ENCODE data around the gene PIEZO1. TPM values are rescaled to one million over a fixed set of nuclear protein-coding genes. Genes with fewer than 3 reads are reported as not detected.

Gene PIEZO1
- polyA plus RNA-seq, 1 of the 3 experiments (the other 2 are of a cell fraction): 184 TPM

DNA sequence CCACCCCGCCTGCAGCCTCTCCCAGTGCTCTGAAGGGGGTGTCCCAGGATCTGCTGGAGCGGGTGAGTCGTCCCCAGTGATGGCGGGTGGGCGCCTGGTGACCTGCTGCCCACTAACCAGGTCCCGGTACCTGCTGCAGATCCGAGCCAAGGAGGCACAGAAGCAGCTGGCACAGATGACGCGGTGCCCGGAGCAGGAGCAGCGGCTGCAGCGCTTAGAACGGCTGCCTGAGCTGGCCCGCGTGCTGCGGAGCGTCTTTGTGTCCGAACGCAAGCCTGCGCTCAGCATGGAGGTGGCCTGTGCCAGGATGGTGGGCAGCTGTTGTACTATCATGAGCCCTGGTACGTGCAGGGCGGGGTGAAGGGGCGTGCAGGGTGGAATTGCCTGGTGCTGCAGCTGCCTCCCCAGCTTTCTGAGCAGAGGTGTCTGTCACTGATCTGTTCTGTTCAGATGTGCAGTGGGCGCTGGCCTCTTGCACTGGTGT lies 22.2 kb upstream of the PIEZO1 start (continued):
- TF ChIP-seq, protein P1, sequence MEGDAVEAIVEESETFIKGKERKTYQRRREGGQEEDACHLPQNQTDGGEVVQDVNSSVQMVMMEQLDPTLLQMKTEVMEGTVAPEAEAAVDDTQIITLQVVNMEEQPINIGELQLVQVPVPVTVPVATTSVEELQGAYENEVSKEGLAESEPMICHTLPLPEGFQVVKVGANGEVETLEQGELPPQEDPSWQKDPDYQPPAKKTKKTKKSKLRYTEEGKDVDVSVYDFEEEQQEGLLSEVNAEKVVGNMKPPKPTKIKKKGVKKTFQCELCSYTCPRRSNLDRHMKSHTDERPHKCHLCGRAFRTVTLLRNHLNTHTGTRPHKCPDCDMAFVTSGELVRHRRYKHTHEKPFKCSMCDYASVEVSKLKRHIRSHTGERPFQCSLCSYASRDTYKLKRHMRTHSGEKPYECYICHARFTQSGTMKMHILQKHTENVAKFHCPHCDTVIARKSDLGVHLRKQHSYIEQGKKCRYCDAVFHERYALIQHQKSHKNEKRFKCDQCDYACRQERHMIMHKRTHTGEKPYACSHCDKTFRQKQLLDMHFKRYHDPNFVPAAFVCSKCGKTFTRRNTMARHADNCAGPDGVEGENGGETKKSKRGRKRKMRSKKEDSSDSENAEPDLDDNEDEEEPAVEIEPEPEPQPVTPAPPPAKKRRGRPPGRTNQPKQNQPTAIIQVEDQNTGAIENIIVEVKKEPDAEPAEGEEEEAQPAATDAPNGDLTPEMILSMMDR (IDR thresholded peaks at IDR 0.05): no peak
- TF ChIP-seq, protein P2, sequence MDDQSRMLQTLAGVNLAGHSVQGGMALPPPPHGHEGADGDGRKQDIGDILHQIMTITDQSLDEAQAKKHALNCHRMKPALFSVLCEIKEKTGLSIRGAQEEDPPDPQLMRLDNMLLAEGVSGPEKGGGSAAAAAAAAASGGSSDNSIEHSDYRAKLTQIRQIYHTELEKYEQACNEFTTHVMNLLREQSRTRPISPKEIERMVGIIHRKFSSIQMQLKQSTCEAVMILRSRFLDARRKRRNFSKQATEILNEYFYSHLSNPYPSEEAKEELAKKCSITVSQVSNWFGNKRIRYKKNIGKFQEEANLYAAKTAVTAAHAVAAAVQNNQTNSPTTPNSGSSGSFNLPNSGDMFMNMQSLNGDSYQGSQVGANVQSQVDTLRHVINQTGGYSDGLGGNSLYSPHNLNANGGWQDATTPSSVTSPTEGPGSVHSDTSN (IDR thresholded peaks at IDR 0.05): no peak
- TF ChIP-seq TEAD4 (IDR thresholded peaks at IDR 0.05; ENCODE audit: borderline replicate concordance, insufficient read depth): no peak
- no peak for TF ChIP-seq RAD21 (IDR thresholded peaks at IDR 0.05; ENCODE audit: low read length)
- TF ChIP-seq GATA2 (CRISPR knock-in tag; IDR thresholded peaks at IDR 0.05): no peak
- no peak for TF ChIP-seq ELF1 (IDR thresholded peaks at IDR 0.05)
- no peak for TF ChIP-seq NRF1 (IDR thresholded peaks at IDR 0.05; ENCODE audit: low read depth, low read length)
- TF ChIP-seq TCF12 (IDR thresholded peaks at IDR 0.05): no peak
- TF ChIP-seq, protein P3, sequence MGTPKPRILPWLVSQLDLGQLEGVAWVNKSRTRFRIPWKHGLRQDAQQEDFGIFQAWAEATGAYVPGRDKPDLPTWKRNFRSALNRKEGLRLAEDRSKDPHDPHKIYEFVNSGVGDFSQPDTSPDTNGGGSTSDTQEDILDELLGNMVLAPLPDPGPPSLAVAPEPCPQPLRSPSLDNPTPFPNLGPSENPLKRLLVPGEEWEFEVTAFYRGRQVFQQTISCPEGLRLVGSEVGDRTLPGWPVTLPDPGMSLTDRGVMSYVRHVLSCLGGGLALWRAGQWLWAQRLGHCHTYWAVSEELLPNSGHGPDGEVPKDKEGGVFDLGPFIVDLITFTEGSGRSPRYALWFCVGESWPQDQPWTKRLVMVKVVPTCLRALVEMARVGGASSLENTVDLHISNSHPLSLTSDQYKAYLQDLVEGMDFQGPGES (IDR thresholded peaks at IDR 0.05; ENCODE audit: low read depth, low read length): no peak

DNA sequence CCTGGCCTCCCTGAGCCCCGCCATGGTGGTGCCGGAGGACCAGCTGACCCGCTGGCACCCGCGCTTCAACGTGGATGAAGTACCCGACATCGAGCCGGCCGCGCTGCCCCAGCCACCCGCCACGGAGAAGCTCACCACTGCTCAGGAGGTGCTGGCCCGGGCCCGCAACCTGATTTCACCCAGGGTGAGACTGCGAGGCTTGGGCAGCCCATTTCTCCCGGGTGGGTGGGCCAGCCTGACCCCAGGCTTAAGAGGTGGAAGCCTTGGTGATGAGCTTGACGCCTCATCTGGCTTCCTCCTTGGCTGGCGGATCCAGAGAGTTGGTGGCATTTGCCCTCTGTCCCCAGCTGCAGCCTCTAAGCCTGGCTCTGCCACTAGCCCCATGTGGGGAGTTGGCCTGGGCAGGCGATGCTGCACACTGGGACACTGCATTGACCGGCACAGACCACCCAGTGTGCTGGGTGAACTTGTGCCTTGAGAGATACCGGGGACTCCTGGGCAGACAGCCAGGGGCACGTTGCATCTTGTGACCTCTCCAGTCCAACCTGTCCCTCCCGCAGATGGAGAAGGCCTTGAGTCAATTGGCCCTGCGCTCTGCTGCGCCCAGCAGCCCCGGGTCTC lies 21.6 kb upstream of the PIEZO1 start:
- Histone ChIP-seq H3K4me3 (ENCODE audit: low read depth in 2 of 2, low read length in 1 of 2) (no peak overlapping the region), H3K4me1 (ENCODE audit: control insufficient read depth in 1 of 2, insufficient read depth in 2 of 2, low read depth in 1 of 2, low read length in 1 of 2) (peaks cover 10 to 33% of the 10 kb centered on the region in 2 experiments; a peak in 2 of 4 replicates), H3K27me3 (ENCODE audit: insufficient read depth) (no peaks in the 10 kb centered on the region), H2AFZ (ENCODE audit: low read depth) (no peak overlapping the region), H3K4me2 (no peak overlapping the region), H3F3A (replicated peaks; ENCODE audit: insufficient read depth) (peaks cover 18% of the 10 kb centered on the region), H4K20me1 (ENCODE audit: insufficient read depth) (peaks cover 25% of the 10 kb centered on the region), H3K79me2 (ENCODE audit: insufficient read depth) (peaks cover 36% of the 10 kb centered on the region), H3K27ac (ENCODE audit: low read depth in 2 of 2, low read length in 1 of 2) (no peak overlapping the region), H3K9ac (no peak overlapping the region), H3K9me2 (no peaks in the 10 kb centered on the region), H3K36me3 (replicated peaks in 1 of 2; ENCODE audit: control insufficient read depth in 1 of 2, insufficient read depth in 2 of 2, low read length in 1 of 2) (peaks cover 0 to 32% of the 10 kb centered on the region in 2 experiments), H3K9me3 (no peaks in the 10 kb centered on the region)
- no peak for DNase-seq
- 86% methylated on average over 3 of the region's 27 CpGs for WGBS (ENCODE audit: low lambda C conversion rate)
- CTCF ChIA-PET: interaction anchor here (2.0 kb wide), 1 partner anchor 9 kb away, joined by 12 read pairs; no protein-coding TSS in a partner anchor
- POLR2A ChIA-PET: no interaction called here
- TF ChIP-seq TAF1 (IDR thresholded peaks at IDR 0.05; ENCODE audit: borderline replicate concordance, low read depth, low read length) (no peak), GATA2 (CRISPR knock-in tag; IDR thresholded peaks at IDR 0.05) (no peak), POLR2AphosphoS5 (IDR thresholded peaks at IDR 0.05; ENCODE audit: low read depth, low read length) (no peak), EP300 (IDR thresholded peaks at IDR 0.05; ENCODE audit: borderline replicate concordance in 1 of 2, low read depth in 1 of 2, low read length in 1 of 2) (no peak), RXRA (IDR thresholded peaks at IDR 0.05; ENCODE audit: borderline replicate concordance, low read depth) (no peak), GABPA (IDR thresholded peaks at IDR 0.05; ENCODE audit: low read depth) (no peak)
- TF ChIP-seq, protein P4, sequence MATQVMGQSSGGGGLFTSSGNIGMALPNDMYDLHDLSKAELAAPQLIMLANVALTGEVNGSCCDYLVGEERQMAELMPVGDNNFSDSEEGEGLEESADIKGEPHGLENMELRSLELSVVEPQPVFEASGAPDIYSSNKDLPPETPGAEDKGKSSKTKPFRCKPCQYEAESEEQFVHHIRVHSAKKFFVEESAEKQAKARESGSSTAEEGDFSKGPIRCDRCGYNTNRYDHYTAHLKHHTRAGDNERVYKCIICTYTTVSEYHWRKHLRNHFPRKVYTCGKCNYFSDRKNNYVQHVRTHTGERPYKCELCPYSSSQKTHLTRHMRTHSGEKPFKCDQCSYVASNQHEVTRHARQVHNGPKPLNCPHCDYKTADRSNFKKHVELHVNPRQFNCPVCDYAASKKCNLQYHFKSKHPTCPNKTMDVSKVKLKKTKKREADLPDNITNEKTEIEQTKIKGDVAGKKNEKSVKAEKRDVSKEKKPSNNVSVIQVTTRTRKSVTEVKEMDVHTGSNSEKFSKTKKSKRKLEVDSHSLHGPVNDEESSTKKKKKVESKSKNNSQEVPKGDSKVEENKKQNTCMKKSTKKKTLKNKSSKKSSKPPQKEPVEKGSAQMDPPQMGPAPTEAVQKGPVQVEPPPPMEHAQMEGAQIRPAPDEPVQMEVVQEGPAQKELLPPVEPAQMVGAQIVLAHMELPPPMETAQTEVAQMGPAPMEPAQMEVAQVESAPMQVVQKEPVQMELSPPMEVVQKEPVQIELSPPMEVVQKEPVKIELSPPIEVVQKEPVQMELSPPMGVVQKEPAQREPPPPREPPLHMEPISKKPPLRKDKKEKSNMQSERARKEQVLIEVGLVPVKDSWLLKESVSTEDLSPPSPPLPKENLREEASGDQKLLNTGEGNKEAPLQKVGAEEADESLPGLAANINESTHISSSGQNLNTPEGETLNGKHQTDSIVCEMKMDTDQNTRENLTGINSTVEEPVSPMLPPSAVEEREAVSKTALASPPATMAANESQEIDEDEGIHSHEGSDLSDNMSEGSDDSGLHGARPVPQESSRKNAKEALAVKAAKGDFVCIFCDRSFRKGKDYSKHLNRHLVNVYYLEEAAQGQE (IDR thresholded peaks at IDR 0.05; ENCODE audit: low read depth, low read length): no peak
- TF ChIP-seq, protein P5, sequence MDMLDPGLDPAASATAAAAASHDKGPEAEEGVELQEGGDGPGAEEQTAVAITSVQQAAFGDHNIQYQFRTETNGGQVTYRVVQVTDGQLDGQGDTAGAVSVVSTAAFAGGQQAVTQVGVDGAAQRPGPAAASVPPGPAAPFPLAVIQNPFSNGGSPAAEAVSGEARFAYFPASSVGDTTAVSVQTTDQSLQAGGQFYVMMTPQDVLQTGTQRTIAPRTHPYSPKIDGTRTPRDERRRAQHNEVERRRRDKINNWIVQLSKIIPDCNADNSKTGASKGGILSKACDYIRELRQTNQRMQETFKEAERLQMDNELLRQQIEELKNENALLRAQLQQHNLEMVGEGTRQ (IDR thresholded peaks at IDR 0.05; ENCODE audit: borderline replicate concordance, low read depth, low read length): no peak

Data from SK-N-SH (cell line).